HG03457 (cell line): ENCODE measurements around the gene NELFA.
"Not testable (repeated sequence)": the region's sequence is repeated elsewhere in the genome, so short reads cannot be mapped to it uniquely, and the experiment has no call there.

Source experiments
- ATAC-seq: cut with Tn5 transposase; IDR thresholded peaks from one replicate; pipeline ENCODE4 v1.9.1; 2021; ENCODE audit warnings: moderate number of reproducible peaks; ENCODE audit not compliant: unreplicated experiment

Gene NELFA

GRCh38 chr4:2040391-2041238, 31.8 kb upstream of the NELFA start:
- no peak for ATAC-seq

GRCh38 chr4:2036866-2037265, 28.1 kb upstream of the NELFA start:
- no peak for ATAC-seq

DNA sequence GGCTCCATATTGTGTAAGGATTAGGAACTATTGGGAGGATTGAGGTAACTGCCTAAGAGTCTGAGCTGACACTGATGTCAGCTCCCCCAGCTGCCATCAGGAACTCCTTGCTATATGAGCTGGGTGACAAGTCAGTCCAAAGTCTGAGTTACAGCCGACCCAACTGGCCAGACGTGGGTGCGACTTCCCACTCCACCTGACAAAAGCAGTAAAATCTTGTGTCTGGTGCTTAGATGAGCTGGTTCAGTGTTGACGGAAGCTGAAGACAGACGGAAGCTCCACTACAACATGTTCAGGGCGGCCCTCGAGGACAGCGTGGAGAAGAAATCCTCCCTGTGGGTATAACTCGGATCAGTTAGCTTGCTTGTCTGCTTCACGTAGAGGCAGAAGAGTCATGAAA, 27.6 kb upstream of the NELFA start:
- ATAC-seq, result no peak

GRCh38 chr4:2031161-2031560, 22.4 kb upstream of the NELFA start:
- ATAC-seq, result not testable (repeated sequence)

- not testable (repeated sequence) for ATAC-seq
These were observed 18.3 kb upstream of the NELFA start for GRCh38 chr4:2027120-2027519.

GRCh38 chr4:2025817-2026216, 17.0 kb upstream of the NELFA start:
- ATAC-seq, result no peak

- no peak for ATAC-seq
These were observed 15.9 kb upstream of the NELFA start for GRCh38 chr4:2024683-2025082.

DNA sequence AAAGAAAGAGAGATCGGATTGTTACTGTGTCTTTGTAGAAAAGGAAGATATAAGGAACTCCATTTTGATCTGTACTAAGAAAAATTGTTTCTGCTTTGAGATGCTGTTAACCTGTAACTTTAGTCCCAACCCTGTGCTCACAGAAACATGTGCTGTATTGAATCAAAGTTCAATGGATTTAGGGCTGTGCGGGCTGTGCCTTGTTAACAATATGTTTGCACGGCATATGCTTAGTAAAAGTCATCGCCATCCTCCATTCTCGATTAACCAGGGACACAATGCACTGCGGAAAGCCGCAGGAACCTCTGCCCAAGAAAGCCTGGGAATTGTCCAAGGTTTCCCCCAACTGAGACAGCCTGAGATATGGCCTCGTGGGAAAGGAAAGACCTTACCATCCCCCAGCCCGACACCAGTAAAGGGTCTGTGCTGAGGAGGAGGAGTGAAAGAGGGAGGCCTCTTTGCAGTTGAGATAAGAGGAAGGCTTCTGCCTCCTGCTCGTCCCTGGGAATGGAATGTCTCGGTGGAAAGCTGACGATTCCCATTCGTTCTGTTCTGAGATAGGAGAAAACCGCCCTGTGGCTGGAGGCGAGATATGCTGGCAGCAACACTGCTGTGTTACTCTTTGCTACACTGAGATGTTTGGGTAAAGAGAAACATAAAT, 12.7 kb upstream of the NELFA start:
- not testable (repeated sequence) for ATAC-seq

DNA sequence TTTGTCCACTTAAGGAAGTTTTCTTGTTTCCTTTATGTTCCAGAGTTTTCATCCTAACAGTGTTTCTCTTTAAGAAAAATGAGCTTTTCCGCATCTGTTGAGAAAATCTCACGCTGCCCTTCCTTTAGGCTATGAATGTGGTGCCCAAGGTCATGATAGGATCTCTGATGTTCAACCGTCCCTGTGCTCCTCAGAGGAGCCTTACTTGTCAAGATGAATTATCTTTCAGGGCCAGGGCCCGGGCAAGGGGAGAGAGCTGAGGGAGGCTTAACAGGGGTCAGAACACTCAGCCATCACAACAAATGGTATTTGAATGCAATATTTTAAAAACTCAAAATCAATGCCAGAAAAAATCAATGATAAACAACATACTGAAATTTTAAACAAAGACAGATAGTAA, 6.2 kb upstream of the NELFA start:
- ATAC-seq, result no peak

- no peak for ATAC-seq
These were observed 2.8 kb upstream of the NELFA start for GRCh38 chr4:2011583-2011982.

DNA sequence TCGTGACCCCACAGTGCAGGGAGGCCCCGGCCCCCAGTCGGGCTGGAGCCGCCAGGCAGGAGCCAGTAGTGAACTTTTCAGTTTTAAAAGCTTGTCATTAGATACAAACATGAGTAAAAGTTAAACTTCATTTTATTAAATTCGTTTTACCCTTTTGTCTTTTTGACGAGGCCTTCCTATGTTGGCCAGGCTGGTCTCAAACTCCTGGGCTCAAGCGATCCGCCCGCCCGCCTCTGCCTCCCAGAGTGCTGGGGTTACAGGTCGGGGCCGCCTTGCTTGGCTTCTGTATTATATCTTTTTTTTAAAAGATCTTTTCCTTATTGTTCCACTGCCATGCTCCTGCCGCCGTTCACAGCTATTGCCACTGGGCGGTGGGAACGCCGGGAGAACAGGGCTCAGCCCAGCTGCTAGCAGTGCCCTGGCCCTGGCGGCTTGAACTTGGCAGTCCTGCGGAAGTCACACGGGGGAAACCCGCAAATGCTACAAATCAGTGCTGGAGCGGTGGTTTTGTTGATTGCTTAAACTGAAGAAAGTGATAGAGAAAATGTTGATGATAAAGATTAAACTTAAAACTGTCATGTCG, 968 bp upstream of the NELFA start:
- no peak for ATAC-seq

DNA sequence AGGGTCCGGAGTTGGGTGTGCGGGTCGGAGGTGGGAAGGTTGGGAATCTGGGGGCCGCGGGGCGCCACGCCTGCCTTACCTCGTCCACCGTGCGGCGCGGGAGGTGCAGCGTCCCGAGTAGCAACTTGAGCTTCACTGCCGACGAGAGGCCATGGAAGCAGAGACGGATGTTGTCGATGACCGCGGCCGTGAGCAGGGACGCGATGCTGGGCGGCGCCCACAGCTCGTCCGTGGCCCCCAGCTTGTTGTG, 178 bp downstream of the NELFA start:
- ATAC-seq, result no peak

DNA sequence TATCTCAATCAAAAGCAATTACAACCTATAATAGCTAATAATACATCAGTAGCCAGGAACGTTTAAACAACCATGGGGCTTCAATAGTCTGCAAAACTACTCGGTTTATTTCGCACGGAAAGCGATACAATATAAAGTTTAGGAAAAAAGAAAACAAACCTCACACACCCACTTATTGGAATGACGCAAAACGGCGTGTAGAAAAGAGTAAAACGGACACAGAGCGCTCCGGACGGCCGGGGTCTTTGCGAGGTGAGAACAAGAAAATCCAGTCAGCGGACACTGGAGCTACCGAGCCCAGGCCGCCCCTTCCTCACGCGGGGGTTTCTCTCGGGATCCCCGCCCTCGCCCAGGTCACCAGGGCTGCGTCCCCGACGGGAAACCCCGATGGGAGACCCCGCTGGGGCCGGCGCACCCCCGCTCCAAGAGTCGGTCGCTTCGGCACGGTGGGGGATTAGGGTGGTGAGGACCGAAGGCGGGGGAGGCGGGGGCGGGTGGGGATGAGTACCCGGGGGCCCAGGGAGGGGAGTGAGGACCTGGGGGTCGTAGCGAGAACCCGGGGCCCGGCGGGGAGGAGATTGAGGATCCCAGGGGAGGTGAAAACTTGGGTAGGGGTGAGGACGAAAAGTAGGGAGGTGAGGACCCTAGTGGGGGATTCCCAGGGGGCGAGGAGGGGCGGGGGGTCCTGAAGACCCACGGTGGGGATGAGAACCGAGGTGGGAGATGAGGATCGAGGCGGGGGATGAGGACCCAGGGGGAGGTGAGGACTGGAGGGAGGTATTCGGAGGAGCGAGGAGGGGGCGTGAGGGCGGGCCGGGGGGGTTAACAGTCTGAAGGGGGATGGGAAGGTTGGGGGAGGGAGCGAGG, 737 bp downstream of the NELFA start:
- no peak for ATAC-seq

GRCh38 chr4:2006956-2007653, 1.7 kb downstream of the NELFA start:
- ATAC-seq, result no peak

- no peak for ATAC-seq
These were observed 2.4 kb downstream of the NELFA start for GRCh38 chr4:2006367-2006766.

DNA sequence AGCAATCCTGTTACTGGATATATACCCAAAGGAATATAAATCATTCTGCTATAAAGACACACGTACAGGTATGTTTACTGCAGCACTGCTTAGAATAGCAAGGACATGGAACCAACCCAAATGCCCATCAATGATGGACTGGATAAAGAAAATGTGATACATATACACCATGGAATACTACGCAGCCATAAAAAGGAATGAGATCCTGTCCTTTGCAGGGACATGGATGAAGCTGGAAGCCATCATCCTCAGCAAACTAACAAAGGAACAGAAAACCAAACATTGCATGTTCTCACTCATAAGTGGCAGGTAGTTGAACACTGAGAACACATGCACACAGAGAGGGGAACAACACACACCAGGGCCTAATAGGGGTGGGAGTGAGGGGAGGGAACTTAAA, 5.4 kb downstream of the NELFA start:
- ATAC-seq, result not testable (repeated sequence)

- not testable (repeated sequence) for ATAC-seq
These were observed 9.5 kb downstream of the NELFA start for GRCh38 chr4:1999308-1999707.

GRCh38 chr4:1998296-1998695, 10.5 kb downstream of the NELFA start:
- ATAC-seq, result no peak

- ATAC-seq, result no peak
These were observed 11.1 kb downstream of the NELFA start for GRCh38 chr4:1997712-1998111.

- no peak for ATAC-seq
These were observed 11.7 kb downstream of the NELFA start for GRCh38 chr4:1996866-1997611.
